ENCODE data around the gene SPSB2.

GRCh38 chr12:6912164-6912935, 39.2 kb upstream of the SPSB2 start:
- TF ChIP-seq, protein P1, sequence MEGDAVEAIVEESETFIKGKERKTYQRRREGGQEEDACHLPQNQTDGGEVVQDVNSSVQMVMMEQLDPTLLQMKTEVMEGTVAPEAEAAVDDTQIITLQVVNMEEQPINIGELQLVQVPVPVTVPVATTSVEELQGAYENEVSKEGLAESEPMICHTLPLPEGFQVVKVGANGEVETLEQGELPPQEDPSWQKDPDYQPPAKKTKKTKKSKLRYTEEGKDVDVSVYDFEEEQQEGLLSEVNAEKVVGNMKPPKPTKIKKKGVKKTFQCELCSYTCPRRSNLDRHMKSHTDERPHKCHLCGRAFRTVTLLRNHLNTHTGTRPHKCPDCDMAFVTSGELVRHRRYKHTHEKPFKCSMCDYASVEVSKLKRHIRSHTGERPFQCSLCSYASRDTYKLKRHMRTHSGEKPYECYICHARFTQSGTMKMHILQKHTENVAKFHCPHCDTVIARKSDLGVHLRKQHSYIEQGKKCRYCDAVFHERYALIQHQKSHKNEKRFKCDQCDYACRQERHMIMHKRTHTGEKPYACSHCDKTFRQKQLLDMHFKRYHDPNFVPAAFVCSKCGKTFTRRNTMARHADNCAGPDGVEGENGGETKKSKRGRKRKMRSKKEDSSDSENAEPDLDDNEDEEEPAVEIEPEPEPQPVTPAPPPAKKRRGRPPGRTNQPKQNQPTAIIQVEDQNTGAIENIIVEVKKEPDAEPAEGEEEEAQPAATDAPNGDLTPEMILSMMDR (IDR thresholded peaks at IDR 0.05) = no peak
- TF ChIP-seq SIN3A (IDR thresholded peaks at IDR 0.05; ENCODE audit: borderline replicate concordance, insufficient read depth, low read depth, low read length) (no peak), POLR2AphosphoS5 (IDR thresholded peaks at IDR 0.05; ENCODE audit: low read depth, low read length) (no peak)
- TF ChIP-seq, protein P2, sequence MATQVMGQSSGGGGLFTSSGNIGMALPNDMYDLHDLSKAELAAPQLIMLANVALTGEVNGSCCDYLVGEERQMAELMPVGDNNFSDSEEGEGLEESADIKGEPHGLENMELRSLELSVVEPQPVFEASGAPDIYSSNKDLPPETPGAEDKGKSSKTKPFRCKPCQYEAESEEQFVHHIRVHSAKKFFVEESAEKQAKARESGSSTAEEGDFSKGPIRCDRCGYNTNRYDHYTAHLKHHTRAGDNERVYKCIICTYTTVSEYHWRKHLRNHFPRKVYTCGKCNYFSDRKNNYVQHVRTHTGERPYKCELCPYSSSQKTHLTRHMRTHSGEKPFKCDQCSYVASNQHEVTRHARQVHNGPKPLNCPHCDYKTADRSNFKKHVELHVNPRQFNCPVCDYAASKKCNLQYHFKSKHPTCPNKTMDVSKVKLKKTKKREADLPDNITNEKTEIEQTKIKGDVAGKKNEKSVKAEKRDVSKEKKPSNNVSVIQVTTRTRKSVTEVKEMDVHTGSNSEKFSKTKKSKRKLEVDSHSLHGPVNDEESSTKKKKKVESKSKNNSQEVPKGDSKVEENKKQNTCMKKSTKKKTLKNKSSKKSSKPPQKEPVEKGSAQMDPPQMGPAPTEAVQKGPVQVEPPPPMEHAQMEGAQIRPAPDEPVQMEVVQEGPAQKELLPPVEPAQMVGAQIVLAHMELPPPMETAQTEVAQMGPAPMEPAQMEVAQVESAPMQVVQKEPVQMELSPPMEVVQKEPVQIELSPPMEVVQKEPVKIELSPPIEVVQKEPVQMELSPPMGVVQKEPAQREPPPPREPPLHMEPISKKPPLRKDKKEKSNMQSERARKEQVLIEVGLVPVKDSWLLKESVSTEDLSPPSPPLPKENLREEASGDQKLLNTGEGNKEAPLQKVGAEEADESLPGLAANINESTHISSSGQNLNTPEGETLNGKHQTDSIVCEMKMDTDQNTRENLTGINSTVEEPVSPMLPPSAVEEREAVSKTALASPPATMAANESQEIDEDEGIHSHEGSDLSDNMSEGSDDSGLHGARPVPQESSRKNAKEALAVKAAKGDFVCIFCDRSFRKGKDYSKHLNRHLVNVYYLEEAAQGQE (IDR thresholded peaks at IDR 0.05; ENCODE audit: insufficient read depth in 1 of 2, low read depth in 2 of 2, low read length in 1 of 2) = no peak

Data from Panc1 (cell line).